Trophoblast cell (in vitro differentiated cells and primary cell): ENCODE measurements around the gene PRMT3.

Experiments
- DNase-seq, 2 donors: peaks; one replicate each; pipeline ENCODE4 v3.0.0-alpha.2; 2016
- H2AFZ ChIP-seq: 2 replicates; pipeline ENCODE4 v1.6.1; 2013; ENCODE audit warnings: low read length, moderate library complexity, mild to moderate bottlenecking; ENCODE audit not compliant: insufficient read depth, poor library complexity
- H2AK5ac ChIP-seq: 2 replicates; pipeline ENCODE4 v1.6.1; 2013; ENCODE audit warnings: mild to moderate bottlenecking, low read length
- H2BK120ac ChIP-seq: 2 replicates; pipeline ENCODE4 v1.6.1; 2013; ENCODE audit warnings: low read length, mild to moderate bottlenecking, moderate library complexity; ENCODE audit not compliant: insufficient read depth, poor library complexity
- H2BK12ac ChIP-seq: 2 replicates; pipeline ENCODE4 v1.6.1; 2013; ENCODE audit warnings: mild to moderate bottlenecking, low read length, moderate library complexity
- H2BK5ac ChIP-seq: 2 replicates; pipeline ENCODE4 v1.6.1; 2013; ENCODE audit warnings: low read length, low read depth, moderate library complexity, mild to moderate bottlenecking; ENCODE audit not compliant: poor library complexity
- H3K14ac ChIP-seq: 2 replicates; pipeline ENCODE4 v1.6.1; 2013; ENCODE audit warnings: mild to moderate bottlenecking, low read length
- H3K18ac ChIP-seq: 2 replicates; pipeline ENCODE4 v1.6.1; 2013; ENCODE audit warnings: mild to moderate bottlenecking, low read length
- H3K23ac ChIP-seq: 2 replicates; pipeline ENCODE4 v1.6.1; 2013; ENCODE audit warnings: low read length
- H3K27ac ChIP-seq: 2 replicates; pipeline ENCODE4 v1.5.1; 2013; ENCODE audit warnings: low read depth, mild to moderate bottlenecking, inconsistent platforms, low read length, moderate library complexity
- H3K27me3 ChIP-seq: 2 replicates; pipeline ENCODE4 v1.6.1; 2013; ENCODE audit warnings: inconsistent platforms, mild to moderate bottlenecking, low read length, moderate library complexity; ENCODE audit not compliant: insufficient read depth
- H3K36me3 ChIP-seq, 2 experiments: 1 replicate in 1 of 2; 2 replicates in 1 of 2; pipeline ENCODE4 v1.6.1; 2013; ENCODE audit warnings: low read length in 2 of 2, mild to moderate bottlenecking in 2 of 2, moderate library complexity in 1 of 2; ENCODE audit not compliant: insufficient read depth in 2 of 2, control insufficient read depth in 1 of 2
- H3K4ac ChIP-seq: 2 replicates; pipeline ENCODE4 v1.6.1; 2013; ENCODE audit warnings: low read depth, mild to moderate bottlenecking, low read length, moderate library complexity
- H3K4me1 ChIP-seq, 2 experiments: 1 replicate in 1 of 2; 2 replicates in 1 of 2; pipeline ENCODE4 v1.6.1; 2013; ENCODE audit warnings: low read length in 2 of 2, mild to moderate bottlenecking in 2 of 2, moderate library complexity in 1 of 2; ENCODE audit not compliant: insufficient read depth in 2 of 2, control insufficient read depth in 1 of 2
- H3K4me2 ChIP-seq: 2 replicates; pipeline ENCODE4 v1.6.1; 2013; ENCODE audit warnings: inconsistent platforms, mild to moderate bottlenecking, low read length, moderate library complexity
- H3K4me3 ChIP-seq: 2 replicates; pipeline ENCODE4 v1.5.1; 2013; ENCODE audit warnings: mild to moderate bottlenecking, low read depth, low read length, inconsistent platforms
- H3K79me1 ChIP-seq: one replicate; pipeline ENCODE4 v1.6.1; 2013; ENCODE audit warnings: low read length
- H3K79me2 ChIP-seq: 2 replicates; pipeline ENCODE4 v1.6.1; 2013; ENCODE audit warnings: low read length, mild to moderate bottlenecking; ENCODE audit not compliant: control insufficient read depth, insufficient read depth, poor library complexity
- H3K9ac ChIP-seq: 2 replicates; pipeline ENCODE4 v1.6.1; 2013; ENCODE audit warnings: mild to moderate bottlenecking, low read length
- H3K9me3 ChIP-seq: 2 replicates; pipeline ENCODE4 v1.6.1; 2013; ENCODE audit warnings: low read depth, mild to moderate bottlenecking, control low read depth, inconsistent platforms, low read length; ENCODE audit not compliant: insufficient read depth
- H4K12ac ChIP-seq: 2 replicates; pipeline ENCODE4 v1.6.1; 2013; ENCODE audit warnings: low read depth, mild to moderate bottlenecking, low read length, moderate library complexity
- H4K8ac ChIP-seq: 2 replicates; pipeline ENCODE4 v1.6.1; 2013; ENCODE audit warnings: low read depth, mild to moderate bottlenecking, low read length, moderate library complexity
- H4K91ac ChIP-seq: one replicate; pipeline ENCODE4 v1.6.1; 2013; ENCODE audit warnings: low read depth, mild to moderate bottlenecking, low read length, moderate library complexity
- WGBS: extraction: QIAGEN DNeasy Blood & Tissue Kit; methylation state at CpG from one replicate; pipeline ENCODE4 v1.1.7; 2013; ENCODE audit warnings: missing lambda C conversion rate; ENCODE audit not compliant: insufficient read length, insufficient coverage; ENCODE audit errors: extremely low coverage; 5-methylcytosine and 5-hydroxymethylcytosine counted together

Gene PRMT3

GRCh38 chr11:20399498-20399897 lies 12.0 kb downstream of the PRMT3 start:
- H3K9ac ChIP-seq = no peak overlapping the region
- no peaks in the 10 kb centered on the region for H3K79me2 ChIP-seq
- H3K23ac ChIP-seq = no peak overlapping the region
- no peaks in the 10 kb centered on the region for H3K9me3 ChIP-seq
- no peak overlapping the region for H3K18ac ChIP-seq
- H3K4me1 ChIP-seq = no peaks in the 10 kb centered on the region
- H3K4me3 ChIP-seq = no peak overlapping the region
- H3K27me3 ChIP-seq = no peaks in the 10 kb centered on the region
- WGBS = no CpG with 5 or more reads among the region's 2 CpGs
- H2AK5ac ChIP-seq = no peak overlapping the region
- peaks cover 3 to 4% of the 10 kb centered on the region in 2 experiments for H3K36me3 ChIP-seq
- H2AFZ ChIP-seq = no peak overlapping the region
- H3K27ac ChIP-seq = no peak overlapping the region
- no peak overlapping the region for H3K14ac ChIP-seq
- no peak overlapping the region for H2BK5ac ChIP-seq
- no peak overlapping the region for H2BK120ac ChIP-seq
- no peak overlapping the region for H3K4ac ChIP-seq
- no peak overlapping the region for H2BK12ac ChIP-seq
- no peaks in the 10 kb centered on the region for H3K79me1 ChIP-seq
- no peak overlapping the region for H4K12ac ChIP-seq
- H3K4me2 ChIP-seq = no peak overlapping the region
- no peak overlapping the region for H4K8ac ChIP-seq
- no peak overlapping the region for H4K91ac ChIP-seq
- DNase-seq = no peak

GRCh38 chr11:20403059-20403458 lies 15.5 kb downstream of the PRMT3 start:
- Histone ChIP-seq H3K14ac (no peak overlapping the region), H2AK5ac (no peak overlapping the region), H3K4me2 (no peak overlapping the region), H3K9me3 (no peaks in the 10 kb centered on the region), H4K91ac (no peak overlapping the region), H4K12ac (no peak overlapping the region), H2BK12ac (no peak overlapping the region), H4K8ac (no peak overlapping the region), H3K36me3 (peaks cover 0 to 2% of the 10 kb centered on the region in 2 experiments), H2BK120ac (no peak overlapping the region), H3K23ac (no peak overlapping the region), H3K79me2 (no peaks in the 10 kb centered on the region), H3K4me3 (no peak overlapping the region), H3K79me1 (no peaks in the 10 kb centered on the region), H3K27ac (no peak overlapping the region), H2AFZ (no peak overlapping the region), H3K4me1 (no peaks in the 10 kb centered on the region), H3K4ac (no peak overlapping the region), H3K27me3 (no peaks in the 10 kb centered on the region), H2BK5ac (no peak overlapping the region), H3K9ac (no peak overlapping the region), H3K18ac (no peak overlapping the region)
- DNase-seq = no peak
- no CpG with 5 or more reads among the region's 1 CpG for WGBS

GRCh38 chr11:20406484-20406883 lies 19.0 kb downstream of the PRMT3 start:
- no peaks in the 10 kb centered on the region for H3K79me2 ChIP-seq
- no peak overlapping the region for H3K4me3 ChIP-seq
- H3K4me1 ChIP-seq = no peaks in the 10 kb centered on the region
- H3K4ac ChIP-seq = no peak overlapping the region
- H3K36me3 ChIP-seq = no peaks in the 10 kb centered on the region
- H4K91ac ChIP-seq = no peak overlapping the region
- no peak for DNase-seq
- no peak overlapping the region for H2BK120ac ChIP-seq
- no peak overlapping the region for H3K14ac ChIP-seq
- no peak overlapping the region for H3K27ac ChIP-seq
- H3K9me3 ChIP-seq = no peaks in the 10 kb centered on the region
- H3K9ac ChIP-seq = no peak overlapping the region
- H2AFZ ChIP-seq = no peak overlapping the region
- no peak overlapping the region for H3K23ac ChIP-seq
- no peaks in the 10 kb centered on the region for H3K27me3 ChIP-seq
- H2BK12ac ChIP-seq = no peak overlapping the region
- H3K79me1 ChIP-seq = no peaks in the 10 kb centered on the region
- no peak overlapping the region for H2BK5ac ChIP-seq
- H3K4me2 ChIP-seq = no peak overlapping the region
- H4K8ac ChIP-seq = no peak overlapping the region
- no peak overlapping the region for H2AK5ac ChIP-seq
- H4K12ac ChIP-seq = no peak overlapping the region
- no peak overlapping the region for H3K18ac ChIP-seq

- Histone ChIP-seq H3K4me2 (no peak overlapping the region), H3K79me2 (no peaks in the 10 kb centered on the region), H3K4ac (no peak overlapping the region), H3K4me1 (no peaks in the 10 kb centered on the region), H3K4me3 (no peak overlapping the region), H2BK120ac (no peak overlapping the region), H2BK12ac (no peak overlapping the region), H4K91ac (no peak overlapping the region), H3K18ac (no peak overlapping the region), H3K27ac (no peak overlapping the region), H3K27me3 (no peaks in the 10 kb centered on the region), H4K12ac (no peak overlapping the region), H2AK5ac (no peak overlapping the region), H2BK5ac (no peak overlapping the region), H4K8ac (no peak overlapping the region), H3K23ac (no peak overlapping the region), H3K79me1 (no peaks in the 10 kb centered on the region), H3K9ac (no peak overlapping the region), H3K14ac (no peak overlapping the region), H3K36me3 (no peaks in the 10 kb centered on the region), H3K9me3 (no peaks in the 10 kb centered on the region), H2AFZ (no peak overlapping the region)
- DNase-seq = no peak
- WGBS = no CpG with 5 or more reads among the region's 3 CpGs
Measured at GRCh38 chr11:20407344-20407743, 19.8 kb downstream of the PRMT3 start.

GRCh38 chr11:20415432-20415831 lies 27.9 kb downstream of the PRMT3 start:
- no peak overlapping the region for H4K8ac ChIP-seq

More at GRCh38 chr11:20415432-20415831, 27.9 kb downstream of the PRMT3 start:
- DNase-seq = no peak
- no peak overlapping the region for H3K18ac ChIP-seq
- H3K36me3 ChIP-seq = peaks cover 0 to 4% of the 10 kb centered on the region in 2 experiments
- no peaks in the 10 kb centered on the region for H3K4me1 ChIP-seq
- H3K4ac ChIP-seq = no peak overlapping the region
- H4K91ac ChIP-seq = no peak overlapping the region
- no peak overlapping the region for H2BK120ac ChIP-seq
- H4K12ac ChIP-seq = no peak overlapping the region
- no peak overlapping the region for H3K27ac ChIP-seq
- H3K27me3 ChIP-seq = no peaks in the 10 kb centered on the region
- H2BK12ac ChIP-seq = no peak overlapping the region
- H3K4me3 ChIP-seq = no peak overlapping the region
- no peaks in the 10 kb centered on the region for H3K79me1 ChIP-seq
- no peak overlapping the region for H3K4me2 ChIP-seq
- H3K14ac ChIP-seq = no peak overlapping the region
- H2AFZ ChIP-seq = no peak overlapping the region
- H2AK5ac ChIP-seq = no peak overlapping the region
- no peaks in the 10 kb centered on the region for H3K9me3 ChIP-seq
- no peak overlapping the region for H2BK5ac ChIP-seq
- H3K79me2 ChIP-seq = no peaks in the 10 kb centered on the region
- no peak overlapping the region for H3K9ac ChIP-seq
- H3K23ac ChIP-seq = no peak overlapping the region
